ENCODE data around the gene KRT79. TPM values are rescaled to one million over a fixed set of nuclear protein-coding genes. Genes with fewer than 3 reads are reported as not detected.

The KRT79 gene
- total RNA-seq, 2 donors from 2014 or later = not detected

DNA sequence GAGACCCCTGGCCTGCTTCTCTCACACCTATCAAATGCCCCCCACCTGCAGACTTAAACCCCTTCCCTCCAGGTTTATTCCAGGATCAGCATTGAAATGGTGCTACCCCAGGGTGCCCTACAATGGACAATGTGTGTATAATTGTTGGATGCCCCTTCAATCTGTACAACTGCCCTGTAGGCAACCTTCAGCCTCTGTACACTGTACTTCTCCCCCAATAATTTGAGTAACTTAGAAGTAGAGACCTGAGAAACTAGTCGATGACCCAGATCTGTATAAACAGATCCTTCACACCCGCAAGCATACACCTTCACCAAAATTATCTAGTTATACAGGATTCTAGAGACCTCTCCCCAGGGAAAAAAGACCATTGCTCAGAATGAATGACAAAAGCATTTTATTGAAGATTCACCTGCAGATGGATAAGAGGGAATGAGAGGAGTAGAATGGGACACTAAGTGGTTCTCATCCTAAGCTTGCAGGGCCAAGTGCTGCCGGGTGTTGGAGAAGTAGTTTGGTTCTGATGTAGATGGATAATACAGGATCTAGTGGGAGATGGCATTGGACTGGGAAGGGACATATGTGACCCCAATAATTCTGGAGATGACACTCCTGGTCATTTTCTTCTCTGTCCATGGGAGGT lies 27.8 kb downstream of the KRT79 start:
- no peak for DNase-seq (ENCODE audit: low spot score)
- 91% methylated on average over 3 of the region's 3 CpGs for WGBS
- Histone ChIP-seq H3K9me3 (no peaks in the 10 kb centered on the region), H3K4me1 (replicated peaks) (no peaks in the 10 kb centered on the region), H3K36me3 (no peaks in the 10 kb centered on the region), H3K4me3 (no peak overlapping the region), H3K27ac (no peak overlapping the region), H3K27me3 (replicated peaks; ENCODE audit: insufficient read depth) (peaks cover 18% of the 10 kb centered on the region)
- intact Hi-C loops (cut with DNase I) = no loop called here
- no peak for TF ChIP-seq POLR2A (IDR thresholded peaks at IDR 0.05)
- TF ChIP-seq, protein P1, sequence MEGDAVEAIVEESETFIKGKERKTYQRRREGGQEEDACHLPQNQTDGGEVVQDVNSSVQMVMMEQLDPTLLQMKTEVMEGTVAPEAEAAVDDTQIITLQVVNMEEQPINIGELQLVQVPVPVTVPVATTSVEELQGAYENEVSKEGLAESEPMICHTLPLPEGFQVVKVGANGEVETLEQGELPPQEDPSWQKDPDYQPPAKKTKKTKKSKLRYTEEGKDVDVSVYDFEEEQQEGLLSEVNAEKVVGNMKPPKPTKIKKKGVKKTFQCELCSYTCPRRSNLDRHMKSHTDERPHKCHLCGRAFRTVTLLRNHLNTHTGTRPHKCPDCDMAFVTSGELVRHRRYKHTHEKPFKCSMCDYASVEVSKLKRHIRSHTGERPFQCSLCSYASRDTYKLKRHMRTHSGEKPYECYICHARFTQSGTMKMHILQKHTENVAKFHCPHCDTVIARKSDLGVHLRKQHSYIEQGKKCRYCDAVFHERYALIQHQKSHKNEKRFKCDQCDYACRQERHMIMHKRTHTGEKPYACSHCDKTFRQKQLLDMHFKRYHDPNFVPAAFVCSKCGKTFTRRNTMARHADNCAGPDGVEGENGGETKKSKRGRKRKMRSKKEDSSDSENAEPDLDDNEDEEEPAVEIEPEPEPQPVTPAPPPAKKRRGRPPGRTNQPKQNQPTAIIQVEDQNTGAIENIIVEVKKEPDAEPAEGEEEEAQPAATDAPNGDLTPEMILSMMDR (IDR thresholded peaks at IDR 0.05) = no peak
- TF ChIP-seq POLR2AphosphoS5 (IDR thresholded peaks at IDR 0.05) = no peak

DNA sequence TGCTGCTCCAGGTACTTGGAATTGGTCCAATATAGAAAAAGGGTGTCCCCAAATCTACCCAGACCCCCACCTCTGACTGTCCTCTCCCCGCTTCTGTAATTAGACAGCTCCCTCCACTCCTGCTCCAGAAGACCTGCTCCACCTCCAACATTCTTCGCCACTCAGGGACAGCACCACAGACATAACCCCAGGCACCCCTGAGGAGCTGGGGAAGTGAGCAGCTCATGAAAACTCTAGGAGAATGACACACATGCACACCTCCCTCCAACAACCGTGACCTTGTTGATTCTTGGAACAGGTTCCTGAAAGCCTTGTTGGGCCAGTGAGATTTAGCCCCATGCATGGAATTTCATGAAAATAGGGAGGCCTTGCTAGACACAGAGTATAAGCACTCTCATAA lies 28.4 kb downstream of the KRT79 start:
- no peaks in the 10 kb centered on the region for H3K9me3 ChIP-seq
- H3K4me1 ChIP-seq (replicated peaks) = no peaks in the 10 kb centered on the region
- WGBS = 82% methylated on average over 3 of the region's 3 CpGs
- DNase-seq (ENCODE audit: low spot score) = no peak
- intact Hi-C loops (cut with DNase I) = no loop called here
- peaks cover 18% of the 10 kb centered on the region for H3K27me3 ChIP-seq (replicated peaks; ENCODE audit: insufficient read depth)
- TF ChIP-seq POLR2AphosphoS5 (IDR thresholded peaks at IDR 0.05) = no peak
- TF ChIP-seq POLR2A (IDR thresholded peaks at IDR 0.05) = no peak
- TF ChIP-seq, protein P1 (IDR thresholded peaks at IDR 0.05) = no peak
- no peak overlapping the region for H3K4me3 ChIP-seq
- H3K27ac ChIP-seq = no peak overlapping the region
- no peaks in the 10 kb centered on the region for H3K36me3 ChIP-seq

DNA sequence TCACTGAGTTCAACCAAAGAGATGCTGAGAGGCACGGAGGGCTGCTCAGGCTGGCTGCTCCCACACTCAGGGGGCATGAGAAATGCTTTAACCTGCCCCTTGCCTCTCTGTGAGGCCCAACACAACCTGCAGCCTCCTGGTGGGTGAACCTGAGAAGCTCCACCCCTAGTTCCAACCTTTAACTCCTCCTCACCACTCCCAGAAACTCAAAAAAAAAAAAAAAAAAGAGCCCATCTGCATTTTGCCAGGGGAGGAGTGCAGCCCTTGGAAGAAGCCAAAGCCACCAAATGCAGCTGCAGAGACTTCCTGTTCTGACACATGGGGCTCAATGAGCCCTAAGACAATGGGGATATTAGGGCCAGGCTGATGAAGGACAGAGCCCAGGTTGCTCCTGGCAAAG lies 29.1 kb downstream of the KRT79 start:
- 59% methylated on average over 1 of the region's 1 CpG for WGBS
- intact Hi-C loops (cut with DNase I) = no loop called here

DNA sequence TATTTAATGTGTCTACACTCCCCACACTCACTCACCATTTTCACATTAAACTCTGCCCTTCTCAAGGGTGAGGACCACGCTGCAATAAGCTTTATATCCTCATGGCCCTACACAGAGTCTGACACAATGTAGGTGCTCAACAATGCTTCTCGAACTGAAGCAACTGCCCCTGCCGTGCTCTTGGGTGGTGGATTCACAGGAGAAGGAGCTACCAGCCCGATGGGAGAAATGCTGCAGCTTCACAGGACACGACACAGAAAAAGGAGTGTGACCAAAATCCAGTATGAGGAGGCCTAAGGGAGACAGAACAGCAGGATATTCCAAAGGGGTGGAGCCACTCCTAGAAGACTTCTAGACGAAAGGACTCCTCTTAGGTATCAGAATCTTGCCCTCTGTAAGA lies 31.7 kb downstream of the KRT79 start:
- H3K27me3 ChIP-seq (replicated peaks; ENCODE audit: insufficient read depth) = peaks cover 11% of the 10 kb centered on the region
- 74% methylated on average over 6 of the region's 6 CpGs for WGBS
- no peaks in the 10 kb centered on the region for H3K4me1 ChIP-seq (replicated peaks)
- no peak for DNase-seq (ENCODE audit: low spot score)
- no peak overlapping the region for H3K4me3 ChIP-seq
- intact Hi-C loops (cut with DNase I) = no loop called here
- no peak overlapping the region for H3K27ac ChIP-seq
- H3K36me3 ChIP-seq = no peaks in the 10 kb centered on the region
- no peak for TF ChIP-seq POLR2A (IDR thresholded peaks at IDR 0.05)
- TF ChIP-seq, protein P1 (IDR thresholded peaks at IDR 0.05) = no peak
- TF ChIP-seq POLR2AphosphoS5 (IDR thresholded peaks at IDR 0.05) = no peak
- no peaks in the 10 kb centered on the region for H3K9me3 ChIP-seq

More for the DNA sequence above, 29.1 kb downstream of the KRT79 start:
- no peak for DNase-seq (ENCODE audit: low spot score)
- Histone ChIP-seq H3K4me1 (replicated peaks) (no peaks in the 10 kb centered on the region), H3K4me3 (no peak overlapping the region), H3K9me3 (no peaks in the 10 kb centered on the region), H3K36me3 (no peaks in the 10 kb centered on the region), H3K27ac (no peak overlapping the region), H3K27me3 (replicated peaks; ENCODE audit: insufficient read depth) (peaks cover 18% of the 10 kb centered on the region)
- TF ChIP-seq POLR2AphosphoS5 (IDR thresholded peaks at IDR 0.05) (no peak), POLR2A (IDR thresholded peaks at IDR 0.05) (no peak)
- TF ChIP-seq, protein P1 (IDR thresholded peaks at IDR 0.05) = no peak

DNA sequence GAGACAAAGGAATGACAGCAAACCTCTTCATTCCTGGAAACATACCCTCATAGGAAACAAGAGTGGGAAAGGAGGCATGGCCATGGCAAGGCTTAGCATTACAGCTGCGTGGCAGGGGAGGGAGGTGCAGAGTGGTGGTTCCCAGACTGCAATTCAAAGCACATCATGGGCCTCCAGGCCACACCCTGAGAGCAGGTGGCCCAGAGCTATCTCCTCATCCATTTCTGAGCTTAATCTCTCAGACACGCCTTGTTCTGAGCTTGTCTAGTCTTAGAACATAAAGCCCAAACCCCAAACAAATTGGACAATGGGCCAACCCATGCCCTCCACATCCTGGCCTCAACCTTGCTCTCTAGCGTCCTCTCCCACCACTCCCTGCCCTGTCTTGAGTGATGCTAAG lies 32.3 kb downstream of the KRT79 start:
- H3K27ac ChIP-seq = no peak overlapping the region
- intact Hi-C loops (cut with DNase I) = no loop called here
- no peak for DNase-seq (ENCODE audit: low spot score)
- H3K36me3 ChIP-seq = no peaks in the 10 kb centered on the region
- H3K27me3 ChIP-seq (replicated peaks; ENCODE audit: insufficient read depth) = peaks cover 7% of the 10 kb centered on the region
- WGBS = 78% methylated on average over 3 of the region's 3 CpGs
- no peaks in the 10 kb centered on the region for H3K9me3 ChIP-seq
- H3K4me1 ChIP-seq (replicated peaks) = no peaks in the 10 kb centered on the region
- no peak overlapping the region for H3K4me3 ChIP-seq
- TF ChIP-seq POLR2A (IDR thresholded peaks at IDR 0.05) (no peak), POLR2AphosphoS5 (IDR thresholded peaks at IDR 0.05) (no peak)
- TF ChIP-seq, protein P1 (IDR thresholded peaks at IDR 0.05) = no peak
